Stimulated activated CD4-positive, alpha-beta T cell treated with anti-CD3 and anti-CD28 coated beads, Interleukin-12 subunit alpha, Interleukin-12 subunit beta, amount 100 ng/mL, for 4 hours (primary cell): ENCODE data around the gene FAM13B.

Experiments used
- DNase-seq: peaks from one replicate; pipeline ENCODE4 v3.0.0-alpha.2; 2020

Gene FAM13B

DNA sequence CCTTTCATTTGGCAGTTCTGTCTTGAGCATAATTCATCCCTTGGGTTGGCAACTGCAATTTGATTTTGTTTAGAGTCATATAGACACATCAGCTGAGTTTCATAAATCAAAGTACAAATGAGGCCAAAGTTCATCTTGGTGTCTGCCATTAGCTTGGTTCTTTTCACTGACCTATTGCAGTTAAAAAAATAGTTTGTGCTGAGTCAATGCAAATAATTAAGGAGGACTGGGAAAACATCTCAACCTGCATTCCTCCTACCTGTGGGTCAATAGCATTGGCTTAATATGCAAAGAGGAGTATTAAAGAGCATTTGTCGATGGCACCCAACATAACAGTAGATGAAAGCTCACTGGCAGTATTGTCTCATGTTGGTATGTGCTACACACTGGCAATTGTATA lies 142.0 kb downstream of the FAM13B start:
- DNase-seq, result no peak

DNA sequence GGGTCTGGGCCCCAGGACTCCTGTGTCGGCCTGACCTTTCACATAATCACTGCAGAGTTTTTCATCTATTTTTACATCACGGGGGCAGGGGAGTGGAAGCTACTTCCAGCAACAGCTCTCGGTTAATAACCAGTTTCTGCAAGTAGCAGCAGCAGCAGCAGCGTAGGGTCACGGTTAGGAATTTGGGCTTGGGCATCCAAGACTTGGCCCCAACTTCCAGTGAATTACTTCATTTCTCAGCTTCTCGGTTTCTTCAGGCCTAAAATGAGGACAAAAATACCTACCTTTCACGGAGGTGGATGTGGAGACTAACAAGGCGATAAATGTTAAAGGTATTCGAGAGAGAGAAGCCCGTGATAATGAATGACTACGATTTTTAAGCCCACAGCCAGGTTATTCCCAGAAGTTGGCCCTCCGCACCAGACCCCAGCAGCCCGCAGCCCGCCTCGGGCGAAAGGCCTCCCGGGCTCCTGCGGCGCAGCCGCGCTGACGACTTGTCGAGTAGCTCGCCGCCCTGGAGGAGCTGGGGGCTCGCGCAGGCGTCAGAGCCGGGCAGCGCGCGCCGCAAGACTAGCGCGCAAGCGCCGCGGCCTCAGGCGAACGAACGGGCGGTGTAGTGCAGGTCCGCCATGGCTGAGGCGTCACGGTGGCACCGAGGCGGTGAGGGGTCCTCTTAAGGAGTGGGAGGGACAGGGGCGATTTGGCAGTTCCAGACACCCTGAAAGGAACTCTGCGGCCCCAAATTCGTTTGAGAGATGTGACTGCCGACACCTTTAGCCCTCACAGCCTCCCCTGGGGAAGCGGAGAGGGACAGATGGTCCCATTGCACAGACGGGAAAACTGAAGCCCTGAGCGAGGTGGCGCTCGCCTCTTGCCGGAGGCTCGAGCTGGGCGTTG lies 143.8 kb downstream of the FAM13B start, which contains the start of gene PKD2L2:
PKD2L2 (plus strand) TSS at position 595 of the 897 bp plus-strand sequence; CDS start at position 630, 35 bp downstream.
- peak; percentile 80 for DNase-seq

DNA sequence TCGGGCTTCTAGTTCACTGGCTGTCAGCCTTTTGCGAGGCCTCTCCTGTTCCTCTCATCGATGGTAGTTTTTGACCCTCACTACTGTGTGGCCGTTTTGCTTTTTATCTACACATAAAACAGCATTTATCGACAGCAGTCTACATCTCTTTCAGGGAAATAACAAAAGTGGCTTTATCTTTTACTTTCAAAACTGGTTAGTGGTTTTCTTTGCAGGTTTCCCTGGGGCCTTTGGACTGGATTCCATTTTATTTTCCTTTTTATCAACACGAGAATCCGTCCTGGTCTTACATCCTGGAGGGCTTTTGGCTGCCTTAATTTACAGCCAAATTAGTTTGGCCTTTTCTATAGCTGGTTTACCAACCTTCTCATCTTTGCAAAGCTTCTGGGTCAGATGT lies 144.4 kb downstream of the FAM13B start:
- no peak for DNase-seq
